ENCODE results near the gene BCAS1. TPM values are rescaled to one million over a fixed set of nuclear protein-coding genes. Genes with fewer than 3 reads are reported as not detected.

BCAS1 gene
- total RNA-seq, 1 experiment from 2014 or later, result 4.0 TPM

GRCh38 chr20:54115172-54115854 is 44.9 kb upstream of the BCAS1 start:
- BruUV-seq (replicated peaks), result no TSS peak
- POLR2A ChIA-PET (ENCODE audit: unreplicated experiment), result interaction anchor here (0.6 kb wide), 1 partner anchor 18 kb away, joined by 3 read pairs; no protein-coding TSS in a partner anchor
- peak overlapping the region; percentile 50; the same call in 1 of the 2 replicates for H2AFZ ChIP-seq

GRCh38 chr20:54114109-54114508 is 43.7 kb upstream of the BCAS1 start:
- BruUV-seq (replicated peaks), result no TSS peak
- CTCF ChIA-PET, result no interaction called here
- H3K27me3 ChIP-seq (ENCODE audit: insufficient read depth, low read depth), result no peaks in the 10 kb centered on the region
- H3K4me1 ChIP-seq (replicated peaks; ENCODE audit: insufficient read depth), result peaks cover 81% of the 10 kb centered on the region
- no peak overlapping the region for H3K4me3 ChIP-seq
- POLR2A ChIA-PET (ENCODE audit: unreplicated experiment), result no interaction called here
- H3K9me2 ChIP-seq (ENCODE audit: insufficient read depth), result 0 out of 2 replicates have a peak, but pooled peaks cover 3% of the 10 kb centered on the region
- H3K36me3 ChIP-seq (ENCODE audit: low read depth), result no peaks in the 10 kb centered on the region
- no peak overlapping the region for H2AFZ ChIP-seq
- intact Hi-C loops (cut with micrococcal nuclease; ENCODE audit: unreplicated experiment), result no loop called here
- no peak for DNase-seq
- H3K79me2 ChIP-seq (ENCODE audit: low read depth), result no peaks in the 10 kb centered on the region
- H3K9me3 ChIP-seq (ENCODE audit: insufficient read depth, low read depth), result no peaks in the 10 kb centered on the region
- TF ChIP-seq, protein P1, sequence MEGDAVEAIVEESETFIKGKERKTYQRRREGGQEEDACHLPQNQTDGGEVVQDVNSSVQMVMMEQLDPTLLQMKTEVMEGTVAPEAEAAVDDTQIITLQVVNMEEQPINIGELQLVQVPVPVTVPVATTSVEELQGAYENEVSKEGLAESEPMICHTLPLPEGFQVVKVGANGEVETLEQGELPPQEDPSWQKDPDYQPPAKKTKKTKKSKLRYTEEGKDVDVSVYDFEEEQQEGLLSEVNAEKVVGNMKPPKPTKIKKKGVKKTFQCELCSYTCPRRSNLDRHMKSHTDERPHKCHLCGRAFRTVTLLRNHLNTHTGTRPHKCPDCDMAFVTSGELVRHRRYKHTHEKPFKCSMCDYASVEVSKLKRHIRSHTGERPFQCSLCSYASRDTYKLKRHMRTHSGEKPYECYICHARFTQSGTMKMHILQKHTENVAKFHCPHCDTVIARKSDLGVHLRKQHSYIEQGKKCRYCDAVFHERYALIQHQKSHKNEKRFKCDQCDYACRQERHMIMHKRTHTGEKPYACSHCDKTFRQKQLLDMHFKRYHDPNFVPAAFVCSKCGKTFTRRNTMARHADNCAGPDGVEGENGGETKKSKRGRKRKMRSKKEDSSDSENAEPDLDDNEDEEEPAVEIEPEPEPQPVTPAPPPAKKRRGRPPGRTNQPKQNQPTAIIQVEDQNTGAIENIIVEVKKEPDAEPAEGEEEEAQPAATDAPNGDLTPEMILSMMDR (conservative IDR thresholded peaks at IDR 0.05), result no peak
- TF ChIP-seq EZH2 (IDR thresholded peaks at IDR 0.05; ENCODE audit: low read depth), result no peak
- no peak overlapping the region for H3K4me2 ChIP-seq
- H3K27ac ChIP-seq, result peak overlapping the region; percentile 97
- peaks cover 44% of the 10 kb centered on the region for H3F3A ChIP-seq (ENCODE audit: insufficient read depth, low read depth)
- H4K20me1 ChIP-seq (ENCODE audit: insufficient read depth), result no peaks in the 10 kb centered on the region

More at GRCh38 chr20:54115172-54115854, 44.9 kb upstream of the BCAS1 start:
- H3K36me3 ChIP-seq (ENCODE audit: low read depth), result no peaks in the 10 kb centered on the region
- no peaks in the 10 kb centered on the region for H3K79me2 ChIP-seq (ENCODE audit: low read depth)
- peak overlapping the region; percentile 66 for H3K4me2 ChIP-seq
- no peaks in the 10 kb centered on the region for H3K27me3 ChIP-seq (ENCODE audit: insufficient read depth, low read depth)
- no peaks in the 10 kb centered on the region for H4K20me1 ChIP-seq (ENCODE audit: insufficient read depth)
- CTCF ChIA-PET, result no interaction called here
- no peak for DNase-seq
- intact Hi-C loops (cut with micrococcal nuclease; ENCODE audit: unreplicated experiment), result no loop called here
- H3F3A ChIP-seq (ENCODE audit: insufficient read depth, low read depth), result peaks cover 40% of the 10 kb centered on the region
- no peaks in the 10 kb centered on the region for H3K9me3 ChIP-seq (ENCODE audit: insufficient read depth, low read depth)
- H3K4me1 ChIP-seq (replicated peaks; ENCODE audit: insufficient read depth), result peaks cover 77% of the 10 kb centered on the region
- peak overlapping the region; percentile 97 for H3K27ac ChIP-seq
- TF ChIP-seq, protein P1 (conservative IDR thresholded peaks at IDR 0.05), result no peak
- no peak for TF ChIP-seq EZH2 (IDR thresholded peaks at IDR 0.05; ENCODE audit: low read depth)
- no peak overlapping the region for H3K4me3 ChIP-seq
- 0 out of 2 replicates have a peak, but pooled peaks cover 3% of the 10 kb centered on the region for H3K9me2 ChIP-seq (ENCODE audit: insufficient read depth)

- TF ChIP-seq, protein P1 (conservative IDR thresholded peaks at IDR 0.05), result no peak
- no peak for TF ChIP-seq EZH2 (IDR thresholded peaks at IDR 0.05; ENCODE audit: low read depth)
- POLR2A ChIA-PET (ENCODE audit: unreplicated experiment), result no interaction called here
- H4K20me1 ChIP-seq (ENCODE audit: insufficient read depth), result no peaks in the 10 kb centered on the region
- no peaks in the 10 kb centered on the region for H3K79me2 ChIP-seq (ENCODE audit: low read depth)
- H3K9me2 ChIP-seq (ENCODE audit: insufficient read depth), result no peaks in the 10 kb centered on the region
- peak overlapping the region; percentile 97 for H3K27ac ChIP-seq
- peaks cover 81% of the 10 kb centered on the region for H3K4me1 ChIP-seq (replicated peaks; ENCODE audit: insufficient read depth)
- intact Hi-C loops (cut with micrococcal nuclease; ENCODE audit: unreplicated experiment), result no loop called here
- DNase-seq, result no peak
- H3K4me2 ChIP-seq, result no peak overlapping the region
- CTCF ChIA-PET, result no interaction called here
- no peaks in the 10 kb centered on the region for H3K36me3 ChIP-seq (ENCODE audit: low read depth)
- no TSS peak for BruUV-seq (replicated peaks)
- peaks cover 44% of the 10 kb centered on the region for H3F3A ChIP-seq (ENCODE audit: insufficient read depth, low read depth)
- H2AFZ ChIP-seq, result no peak overlapping the region
- H3K9me3 ChIP-seq (ENCODE audit: insufficient read depth, low read depth), result no peaks in the 10 kb centered on the region
- no peaks in the 10 kb centered on the region for H3K27me3 ChIP-seq (ENCODE audit: insufficient read depth, low read depth)
- H3K4me3 ChIP-seq, result no peak overlapping the region
These were observed 43.2 kb upstream of the BCAS1 start for GRCh38 chr20:54113566-54113965.
